K562 (cell line): ENCODE measurements around the gene GAPVD1. TPM values are rescaled to one million over a fixed set of nuclear protein-coding genes. Genes with fewer than 3 reads are reported as not detected.

Source experiments
- ATAC-seq: fragments of 200-7000 bp; cut with Tn5 transposase; 3 replicates; pipeline ENCODE4 v1.9.1; 2020; ENCODE audit warnings: moderate library complexity
- BruUV-seq: library from RNA; stranded (reverse); fragments of 400-500 nt; replicated peaks from 2 replicates; lab custom pipeline; 2021; lab: Mats Ljungman, UMichigan
- CTCF ChIA-PET: fragments of 300-600 bp; formaldehyde crosslinking; extraction: SDS; loops from one replicate; lab custom pipeline; 2021; ENCODE audit warnings: low intra/inter-chr PET ratio; lab: Yijun Ruan, JAX
- POLR2A ChIA-PET: fragments of 300-600, 350-650 bp; sonication (Branson Sonifier 250); formaldehyde crosslinking; extraction: SDS; loops from one replicate; lab custom pipeline; 2021; ENCODE audit warnings: antibody characterized with exemption, inconsistent platforms; lab: Yijun Ruan, JAX
- DNase-seq, 4 experiments: peaks; one replicate each; pipeline versions ENCODE4 v3.0.0 to v3.0.0-alpha.2; 2011 to 2018; ENCODE audit warnings: low spot score in 3 of 4, mixed read lengths in 3 of 4; ENCODE audit errors: extremely low read depth in 1 of 4
- FAIRE-seq: peaks from 2 replicates; lab custom pipeline; 2011; peaks lifted over from hg19 to GRCh38; lab: Jason Lieb, UNC
- H2AFZ ChIP-seq: 2 replicates; pipeline ENCODE4 v1.6.0; 2011; ENCODE audit warnings: low read depth, low read length, control low read depth, inconsistent platforms
- H3K27ac ChIP-seq: fragments of 200-600 bp; 3 replicates; pipeline ENCODE4 v1.8.0; 2011; ENCODE audit warnings: low read depth, mild to moderate bottlenecking, control low read depth, inconsistent platforms, low read length, moderate library complexity, mixed read lengths; ENCODE audit errors: extremely low read depth
- H3K27me3 ChIP-seq, 2 experiments: fragments of 300-600 bp in 1 of 2; 2 replicates in 1 of 2; 3 replicates in 1 of 2; pipeline versions ENCODE4 v1.6.0 to v1.8.0; 2011; ENCODE audit warnings: inconsistent platforms in 2 of 2, low read length in 2 of 2, mild to moderate bottlenecking in 1 of 2, mixed read lengths in 1 of 2, moderate library complexity in 1 of 2; ENCODE audit not compliant: control insufficient read depth in 2 of 2, insufficient read depth in 2 of 2
- H3K36me3 ChIP-seq: fragments of 300-600 bp; 3 replicates; pipeline ENCODE4 v1.8.0; 2011; ENCODE audit warnings: mild to moderate bottlenecking, low read length, inconsistent platforms; ENCODE audit not compliant: control insufficient read depth, insufficient read depth
- H3K4me1 ChIP-seq, 2 experiments: fragments of 200-600 bp in 1 of 2; replicated peaks in 1 of 2; 2 replicates in 1 of 2; 3 replicates in 1 of 2; pipeline versions ENCODE4 v1.5.1 to v1.8.0; 2011; ENCODE audit warnings: inconsistent platforms in 2 of 2, low read length in 2 of 2, mild to moderate bottlenecking in 1 of 2, mixed read lengths in 1 of 2, moderate library complexity in 1 of 2; ENCODE audit not compliant: control insufficient read depth in 2 of 2, insufficient read depth in 2 of 2
- H3K4me2 ChIP-seq: 2 replicates; pipeline ENCODE4 v1.6.1; 2011; ENCODE audit warnings: low read length, control low read depth, inconsistent platforms, mixed read lengths; ENCODE audit not compliant: insufficient read depth
- H3K4me3 ChIP-seq: fragments of 200-600 bp; sonication (generic), shearing (Covaris generic); 2 replicates; pipeline ENCODE4 v1.5.1; 2016; ENCODE audit warnings: control low read depth, inconsistent platforms
- H3K79me2 ChIP-seq: fragments of 200-600 bp; 3 replicates; pipeline ENCODE4 v1.8.0; 2011; ENCODE audit warnings: low read length, inconsistent platforms; ENCODE audit not compliant: control insufficient read depth, insufficient read depth
- H3K9ac ChIP-seq, 2 experiments: 2 replicates each; pipeline versions ENCODE4 v1.6.0 to v1.6.1; 2011; ENCODE audit warnings: low read depth in 2 of 2, low read length in 2 of 2, control low read depth in 1 of 2, inconsistent platforms in 1 of 2, mild to moderate bottlenecking in 1 of 2, mixed read lengths in 1 of 2; ENCODE audit not compliant: insufficient read depth in 1 of 2
- H3K9me1 ChIP-seq: one replicate; pipeline ENCODE4 v1.6.0; 2011; ENCODE audit warnings: inconsistent platforms, mild to moderate bottlenecking, low read length, moderate library complexity; ENCODE audit not compliant: control insufficient read depth, insufficient read depth
- H3K9me3 ChIP-seq: replicated peaks from 2 replicates; pipeline ENCODE4 v1.5.1; 2011; ENCODE audit warnings: low read depth, low read length, inconsistent platforms; ENCODE audit not compliant: control insufficient read depth, insufficient read depth
- H4K20me1 ChIP-seq: replicated peaks from 2 replicates; pipeline ENCODE4 v1.6.1; 2011; ENCODE audit warnings: low read length, inconsistent platforms, mixed read lengths; ENCODE audit not compliant: control insufficient read depth, insufficient read depth
- ATF2 ChIP-seq: sonication (generic); formaldehyde crosslinking; IDR thresholded peaks from 2 replicates; pipeline ENCODE4 v1.8.1; 2022; ENCODE audit warnings: missing genetic modification reagents
- BCOR ChIP-seq: fragments of 450-650 bp; IDR thresholded peaks from 2 replicates; pipeline ENCODE4 v1.6.1; 2016
- BDP1 ChIP-seq: IDR thresholded peaks from 3 replicates; pipeline ENCODE4 v1.6.1; 2011; ENCODE audit not compliant: insufficient read length, insufficient read depth
- TAF15 ChIP-seq: fragments of 200-400 bp; formaldehyde crosslinking; IDR thresholded peaks from 2 replicates; pipeline ENCODE4 v1.6.1; 2017; ENCODE audit warnings: mild to moderate bottlenecking, low read depth, low read length, moderate library complexity
- TRIM28 ChIP-seq: fragments of 450-650 bp; IDR thresholded peaks from 2 replicates; pipeline ENCODE4 v1.6.1; 2017
- ZNF354B ChIP-seq: fragments of 250-450 bp; sonication (Bioruptor Pico); IDR thresholded peaks from 2 replicates; pipeline ENCODE4 v1.4.0; 2020
- ZNF609 ChIP-seq: sonication (generic); formaldehyde crosslinking; IDR thresholded peaks from 2 replicates; pipeline ENCODE4 v1.8.1; 2023; ENCODE audit warnings: missing genetic modification reagents, mild to moderate bottlenecking, borderline replicate concordance
- ZNF644 ChIP-seq: fragments of 200-800 bp; sonication (Bioruptor generic); IDR thresholded peaks from 2 replicates; pipeline ENCODE4 v1.6.1; 2016; ENCODE audit warnings: low read depth, missing genetic modification characterization, missing compliant biosample characterization
- ZNF655 ChIP-seq: fragments of 250-450 bp; sonication (Bioruptor Pico); IDR thresholded peaks from 2 replicates; pipeline ENCODE4 v1.5.0; 2021
- ZNF707 ChIP-seq: fragments of 250-450 bp; sonication (Bioruptor Pico); conservative IDR thresholded peaks from 2 replicates; pipeline ENCODE4 v1.8.0; 2022; ENCODE audit warnings: inconsistent platforms, mild to moderate bottlenecking, moderate library complexity
- WGBS: fragments of 100-300 bp; shearing (Covaris generic); methylation state at CpG from one replicate; pipeline ENCODE4 v1.1.6; 2016; ENCODE audit warnings: low coverage, mixed read lengths; ENCODE audit not compliant: insufficient coverage; ENCODE audit errors: missing lambda C conversion rate; 5-methylcytosine and 5-hydroxymethylcytosine counted together
- in situ Hi-C: fragments of 300-500 bp; cut with MboI; formaldehyde crosslinking; loops from 4 replicates; pipeline ENCODE4 v1.15.0; 2018; ENCODE audit warnings: inconsistent platforms, mixed read lengths
- intact Hi-C: fragments of 100-400 bp; cut with micrococcal nuclease; formaldehyde crosslinking; loops from 2 replicates; pipeline ENCODE4 v1.14.2; 2022
- polyA plus RNA-seq, 8 experiments: library from polyadenylated mRNA; depleted of rRNA in 4 of 8; stranded (reverse) in 5 of 8; unstranded in 3 of 8; fragments of >200 nt; fragmentation: Nextera tagmentation in 2 of 8; fragmentation: Illumina TruSeq in 1 of 8; extraction: Ambion mirVana in 2 of 8; extraction: Trizol in 1 of 8; gene quantifications; 2 replicates each; pipeline versions ENCODE4 v1.2.1 to v1.2.3, GENCODE V29; 2011 to 2014; ENCODE audit warnings: inconsistent platforms in 1 of 8, missing spikeins in 1 of 8
- total RNA-seq, 7 experiments: library from RNA; depleted of rRNA in 6 of 7; stranded (reverse); fragments of >200 nt in 6 of 7; fragmentation: Illumina TruSeq in 2 of 7; extraction: Trizol in 2 of 7; gene quantifications; 2 replicates each; pipeline versions ENCODE4 v1.2.1 to v1.2.3, GENCODE V29; 2011 to 2021; ENCODE audit warnings: low replicate concordance in 1 of 7
- TF ChIP-seq, protein P1 (sequence below): sonication (generic); formaldehyde crosslinking; IDR thresholded peaks from 2 replicates; pipeline ENCODE4 v1.9.0; 2022; ENCODE audit warnings: mild to moderate bottlenecking, missing genetic modification reagents

GAPVD1 gene
- total and polyA plus RNA-seq, 9 of the 15 experiments (the other 6 are each of a cell fraction or from before 2014, with no cell fraction given): 9.5 to 66.1 (median 45.5) TPM

DNA sequence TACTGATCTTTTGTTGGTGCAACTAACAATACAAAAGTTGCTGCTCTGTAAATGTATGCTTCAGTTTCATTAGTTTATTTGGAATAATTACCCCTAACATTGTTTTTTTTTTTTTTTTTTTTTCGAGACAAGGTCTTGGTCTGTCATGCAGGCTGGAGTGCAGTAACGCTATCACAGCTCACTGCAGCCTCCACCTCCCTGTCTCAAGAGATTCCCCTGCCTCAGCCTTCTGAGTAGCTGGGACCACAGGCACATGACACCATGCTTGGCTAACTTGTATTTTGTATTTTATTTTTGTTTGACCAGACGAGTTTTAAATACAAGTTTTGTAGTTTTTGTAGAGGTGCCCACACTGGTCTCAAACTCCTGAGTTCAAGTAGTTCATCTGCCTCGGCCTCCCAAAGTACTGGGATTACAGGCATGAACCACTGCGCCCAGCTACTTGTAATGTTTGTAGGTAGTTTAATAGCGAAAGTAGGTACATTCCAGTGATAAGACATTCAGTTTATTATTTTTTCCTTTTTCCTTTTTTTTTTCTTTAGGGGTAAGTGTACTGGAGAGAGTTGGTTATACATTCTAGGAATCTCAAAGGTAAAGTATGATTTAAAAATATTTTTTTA is 6.9 kb downstream of the GAPVD1 start (continued):
- TF ChIP-seq ZNF644 (no peak), ZNF655 (CRISPR knock-in tag) (no peak), ATF2 (CRISPR knock-in tag) (no peak), BDP1 (no peak), BCOR (no peak)
- TF ChIP-seq, protein P1, sequence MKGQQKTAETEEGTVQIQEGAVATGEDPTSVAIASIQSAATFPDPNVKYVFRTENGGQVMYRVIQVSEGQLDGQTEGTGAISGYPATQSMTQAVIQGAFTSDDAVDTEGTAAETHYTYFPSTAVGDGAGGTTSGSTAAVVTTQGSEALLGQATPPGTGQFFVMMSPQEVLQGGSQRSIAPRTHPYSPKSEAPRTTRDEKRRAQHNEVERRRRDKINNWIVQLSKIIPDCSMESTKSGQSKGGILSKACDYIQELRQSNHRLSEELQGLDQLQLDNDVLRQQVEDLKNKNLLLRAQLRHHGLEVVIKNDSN (CRISPR knock-in tag): no peak

- H3K9me1 ChIP-seq: no peaks in the 10 kb centered on the region
- H3K79me2 ChIP-seq: peaks cover 95% of the 10 kb centered on the region
- intact Hi-C loops: no loop called here
- FAIRE-seq (no peak), DNase-seq (no peak), ATAC-seq (no peak)
- no peak overlapping the region for H3K27ac ChIP-seq
- WGBS: 89% methylated on average over 1 of the region's 1 CpG
- H3K4me2 ChIP-seq: no peak overlapping the region
- POLR2A ChIA-PET: interaction anchor here (0.7 to 1.3 kb wide), 2 partner anchors 9 to 176 kb away, joined by 3 to 6 read pairs; no protein-coding TSS in a partner anchor
- peaks cover 47% of the 10 kb centered on the region; the same call in 2 of the 3 replicates for H3K36me3 ChIP-seq
- in situ Hi-C loops: loop anchor here (25.0 kb wide), 1 partner anchor 1218 kb away; no protein-coding TSS in a partner anchor
- no peak overlapping the region for H3K9ac ChIP-seq
- no peaks in the 10 kb centered on the region for H3K9me3 ChIP-seq
- no peaks in the 10 kb centered on the region for H3K27me3 ChIP-seq
- H2AFZ ChIP-seq: no peak overlapping the region
- no TSS peak for BruUV-seq
- H3K4me1 ChIP-seq: peaks cover 12 to 15% of the 10 kb centered on the region in 2 experiments; a peak in 4 of 5 replicates
- CTCF ChIA-PET: no interaction called here
- H3K4me3 ChIP-seq: no peak overlapping the region
- no peaks in the 10 kb centered on the region for H4K20me1 ChIP-seq
- no peak for TF ChIP-seq ZNF609
- no peak for TF ChIP-seq ZNF354B (CRISPR knock-in tag)
- TF ChIP-seq TRIM28: no peak
- no peak for TF ChIP-seq TAF15
- TF ChIP-seq ZNF707 (CRISPR knock-in tag): no peak
Measured at GRCh38 chr9:125269014-125269397, 7.4 kb downstream of the GAPVD1 start.
